IMR-90 (cell line): Measurements from ENCODE around the gene ACSL3. TPM values are rescaled to one million over a fixed set of nuclear protein-coding genes. Genes with fewer than 3 reads are reported as not detected.

ENCODE experiments used
- ATAC-seq: fragments of 200-7000 bp; cut with Tn5 transposase; 2 replicates; pipeline ENCODE4 v1.9.1; 2020; ENCODE audit warnings: low read depth, mild to moderate bottlenecking, moderate library complexity
- BruUV-seq: library from RNA; stranded (reverse); fragments of 400-500 nt; replicated peaks from 2 replicates; lab custom pipeline; 2021; lab: Mats Ljungman, UMichigan
- CTCF ChIA-PET: fragments of 300-600 bp; formaldehyde crosslinking; extraction: SDS; loops from one replicate; lab custom pipeline; 2021; ENCODE audit warnings: antibody characterized with exemption; lab: Yijun Ruan, JAX
- POLR2A ChIA-PET: fragments of 300-600 bp; sonication (Branson Sonifier 250); formaldehyde crosslinking; loops from one replicate; lab custom pipeline; 2022; ENCODE audit warnings: antibody characterized with exemption; ENCODE audit not compliant: unreplicated experiment; lab: Charles Lee
- DNase-seq: peaks from one replicate; pipeline ENCODE4 v3.0.0; 2013
- H2AFZ ChIP-seq: replicated peaks from 2 replicates; pipeline ENCODE3; 2013; ENCODE audit warnings: low read length, mild to moderate bottlenecking; ENCODE audit not compliant: poor library complexity
- H2AK5ac ChIP-seq: 2 replicates; pipeline ENCODE4 v1.6.1; 2013; ENCODE audit warnings: low read depth, low read length, inconsistent platforms
- H2AK9ac ChIP-seq: replicated peaks from 2 replicates; pipeline ENCODE3; 2013; ENCODE audit warnings: mild to moderate bottlenecking, low read depth, low read length, moderate library complexity; ENCODE audit not compliant: poor library complexity
- H2BK120ac ChIP-seq: 2 replicates; pipeline ENCODE4 v1.6.1; 2013; ENCODE audit warnings: low read depth, low read length, inconsistent platforms
- H2BK15ac ChIP-seq: 3 replicates; pipeline ENCODE4 v1.6.1; 2013; ENCODE audit warnings: low read depth, low read length, inconsistent platforms
- H2BK20ac ChIP-seq: 2 replicates; pipeline ENCODE4 v1.6.1; 2013; ENCODE audit warnings: low read depth, mild to moderate bottlenecking, inconsistent platforms, low read length, moderate library complexity
- H2BK5ac ChIP-seq: 2 replicates; pipeline ENCODE4 v1.6.1; 2013; ENCODE audit warnings: mild to moderate bottlenecking, low read depth, low read length, inconsistent platforms; ENCODE audit not compliant: poor library complexity, severe bottlenecking
- H3K14ac ChIP-seq: replicated peaks from 2 replicates; pipeline ENCODE4 v1.6.1; 2013; ENCODE audit warnings: low read depth, low read length, inconsistent platforms
- H3K18ac ChIP-seq: 2 replicates; pipeline ENCODE4 v1.6.1; 2013; ENCODE audit warnings: low read depth, low read length, control low read depth
- H3K23ac ChIP-seq: 2 replicates; pipeline ENCODE4 v1.6.1; 2013; ENCODE audit warnings: low read depth, low read length, inconsistent platforms
- H3K27ac ChIP-seq: 2 replicates; pipeline ENCODE4 v1.5.1; 2013; ENCODE audit warnings: mild to moderate bottlenecking, control low read depth, low read length; ENCODE audit not compliant: insufficient read depth
- H3K27me3 ChIP-seq: 2 replicates; pipeline ENCODE4 v1.6.1; 2013; ENCODE audit warnings: low read length; ENCODE audit not compliant: control insufficient read depth, insufficient read depth
- H3K36me3 ChIP-seq: 2 replicates; pipeline ENCODE4 v1.6.1; 2013; ENCODE audit warnings: low read length, mixed read lengths; ENCODE audit not compliant: control insufficient read depth, insufficient read depth
- H3K4ac ChIP-seq: 2 replicates; pipeline ENCODE4 v1.6.1; 2013; ENCODE audit warnings: low read depth, low read length, inconsistent platforms
- H3K4me1 ChIP-seq: 2 replicates; pipeline ENCODE4 v1.6.1; 2013; ENCODE audit warnings: low read length, mixed read lengths; ENCODE audit not compliant: control insufficient read depth, insufficient read depth
- H3K4me2 ChIP-seq: 2 replicates; pipeline ENCODE4 v1.6.1; 2013; ENCODE audit warnings: low read depth, mild to moderate bottlenecking, control low read depth, low read length, moderate library complexity
- H3K4me3 ChIP-seq: 2 replicates; pipeline ENCODE4 v1.5.1; 2013; ENCODE audit warnings: low read depth, mild to moderate bottlenecking, control low read depth, low read length, moderate library complexity; ENCODE audit not compliant: insufficient read depth
- H3K56ac ChIP-seq: 2 replicates; pipeline ENCODE4 v1.6.1; 2013; ENCODE audit warnings: low read length, inconsistent platforms; ENCODE audit not compliant: insufficient read depth; ENCODE audit errors: extremely low read depth
- H3K79me1 ChIP-seq, 2 experiments: 2 replicates each; pipeline ENCODE4 v1.6.1; 2013; ENCODE audit warnings: low read length in 2 of 2, inconsistent platforms in 1 of 2, low read depth in 1 of 2
- H3K9ac ChIP-seq: 2 replicates; pipeline ENCODE4 v1.6.1; 2013; ENCODE audit warnings: low read depth, low read length, control low read depth
- H3K9me1 ChIP-seq: 2 replicates; pipeline ENCODE4 v1.6.1; 2013; ENCODE audit warnings: low read length, inconsistent platforms; ENCODE audit not compliant: insufficient read depth
- H3K9me3 ChIP-seq: 2 replicates; pipeline ENCODE4 v1.6.1; 2013; ENCODE audit warnings: low read length; ENCODE audit not compliant: control insufficient read depth, insufficient read depth
- H4K20me1 ChIP-seq: 2 replicates; pipeline ENCODE4 v1.6.1; 2013; ENCODE audit warnings: low read length, inconsistent platforms; ENCODE audit not compliant: insufficient read depth
- H4K5ac ChIP-seq: 2 replicates; pipeline ENCODE4 v1.6.1; 2013; ENCODE audit warnings: mild to moderate bottlenecking, low read depth, low read length, control low read depth
- H4K8ac ChIP-seq, 2 experiments: 2 replicates each; pipeline ENCODE4 v1.6.1; 2013; ENCODE audit warnings: low read depth in 2 of 2, low read length in 2 of 2, control low read depth in 1 of 2, inconsistent platforms in 1 of 2
- H4K91ac ChIP-seq: 2 replicates; pipeline ENCODE4 v1.6.1; 2013; ENCODE audit warnings: low read depth, low read length, inconsistent platforms; ENCODE audit not compliant: insufficient read depth
- CEBPB ChIP-seq: IDR thresholded peaks from 2 replicates; pipeline ENCODE4 v1.6.1; 2012; ENCODE audit warnings: low read depth, low read length, improper control_type of control experiment
- RCOR1 ChIP-seq: IDR thresholded peaks from 2 replicates; pipeline ENCODE4 v1.6.1; 2012; ENCODE audit warnings: mild to moderate bottlenecking, low read length, improper control_type of control experiment; ENCODE audit not compliant: insufficient replicate concordance
- whole genome bisulfite sequencing, 2 experiments: methylation state at CpG; one replicate each; pipeline versions ENCODE4 v1.1.5 to v1.1.7; 2013; ENCODE audit warnings: missing lambda C conversion rate in 2 of 2; ENCODE audit not compliant: insufficient read length in 1 of 2; ENCODE audit errors: extremely low coverage in 2 of 2; 5-methylcytosine and 5-hydroxymethylcytosine counted together
- dilution Hi-C: fragments of 300-500 bp; cut with HindIII; formaldehyde crosslinking; loops from one replicate; pipeline ENCODE4 v1.14.3; 2018; ENCODE audit warnings: low sequenced_read_pairs; ENCODE audit not compliant: unreplicated experiment
- in situ Hi-C: fragments of 300-500 bp; cut with MboI; formaldehyde crosslinking; loops from 3 replicates; pipeline ENCODE4 v1.14.3; 2019; ENCODE audit warnings: low sequenced_read_pairs, inconsistent platforms, mixed read lengths
- intact Hi-C: fragments of 100-400 bp; cut with micrococcal nuclease; formaldehyde crosslinking; loops from 2 replicates; pipeline ENCODE4 v1.10.0; 2022
- polyA plus RNA-seq, 3 experiments: library from polyadenylated mRNA; depleted of rRNA; stranded (reverse); fragments of >200 nt; gene quantifications; 2 replicates each; pipeline ENCODE4 v1.2.3, GENCODE V29; 2012; ENCODE audit warnings: low replicate concordance in 1 of 3
- total RNA-seq: library from RNA; depleted of rRNA; stranded (reverse); fragments of >200 nt; gene quantifications from 2 replicates; pipeline ENCODE4 v1.2.3, GENCODE V29; 2012

Gene ACSL3
- total and polyA plus RNA-seq, 2 of the 4 experiments (the other 2 are of a cell fraction) = 31.0 to 84.2 TPM

GRCh38 chr2:222842491-222843174 lies 18.2 kb upstream of the ACSL3 start:
- Histone ChIP-seq H3K4me2 (peak overlapping the region; percentile 20; the same call in 1 of the 2 replicates), H3K36me3 (no peaks in the 10 kb centered on the region)
- POLR2A ChIA-PET = interaction anchor here (0.6 kb wide), 1 partner anchor 31 kb away, joined by 60 read pairs; no protein-coding TSS in a partner anchor

More at GRCh38 chr2:222842491-222843174, 18.2 kb upstream of the ACSL3 start:
- H3K56ac ChIP-seq = no peak overlapping the region
- peak; percentile 59 for ATAC-seq
- no peak overlapping the region for H3K27ac ChIP-seq
- H3K4ac ChIP-seq = peak overlapping the region; percentile 38; the same call in 1 of the 2 replicates
- peak overlapping the region; percentile 44 to 59 for H4K8ac ChIP-seq
- H4K91ac ChIP-seq = no peak overlapping the region
- H3K27me3 ChIP-seq = no peaks in the 10 kb centered on the region
- dilution Hi-C loops (no loop called here), in situ Hi-C loops (no loop called here), intact Hi-C loops (no loop called here)
- H2BK15ac ChIP-seq = peak overlapping the region; percentile 71; the same call in 2 of the 3 replicates
- peak; percentile 74 for DNase-seq
- peak; percentile 61 for TF ChIP-seq CEBPB
- TF ChIP-seq RCOR1 = no peak
- no peaks in the 10 kb centered on the region for H4K20me1 ChIP-seq
- peak overlapping the region; percentile 64 for H3K23ac ChIP-seq
- CTCF ChIA-PET = interaction anchor here (0.8 to 1.2 kb wide), 2 partner anchors 112 to 137 kb away, joined by 3 read pairs; no protein-coding TSS in a partner anchor
- H2AK5ac ChIP-seq = peak overlapping the region; percentile 65; the same call in 1 of the 2 replicates
- peak overlapping the region; percentile 60 for H3K14ac ChIP-seq
- no peak overlapping the region; the same call in 1 of the 2 replicates for H3K9ac ChIP-seq
- H2AFZ ChIP-seq = no peak overlapping the region
- peak overlapping the region; percentile 72; the same call in 1 of the 2 replicates for H2BK20ac ChIP-seq
- H4K5ac ChIP-seq = peak overlapping the region; percentile 89; the same call in 1 of the 2 replicates
- peak overlapping the region; percentile 65; the same call in 1 of the 2 replicates for H2BK120ac ChIP-seq
- H3K9me3 ChIP-seq = no peaks in the 10 kb centered on the region
- H2BK5ac ChIP-seq = peak overlapping the region; percentile 61
- BruUV-seq = no TSS peak
- no CpG with 5 or more reads among the region's 3 CpGs for WGBS, 2 experiments
- peaks cover 3% of the 10 kb centered on the region; the same call in 1 of the 2 replicates for H3K9me1 ChIP-seq
- no peak overlapping the region for H2AK9ac ChIP-seq
- H3K18ac ChIP-seq = peak overlapping the region; percentile 95; the same call in 1 of the 2 replicates
- peaks cover 7% of the 10 kb centered on the region for H3K4me1 ChIP-seq
- no peaks in the 10 kb centered on the region for H3K79me1 ChIP-seq
- no peak overlapping the region for H3K4me3 ChIP-seq
